Lower leg skin (tissue), 3 donors: ENCODE measurements around the gene FGD4.

Experiments used
- POLR2A ChIP-seq, 2 donors: fragments of 450-650 bp; IDR thresholded peaks; one replicate each; pipeline ENCODE4 v1.6.1; 2016 to 2017; ENCODE audit warnings: antibody characterized with exemption in 2 of 2, mild to moderate bottlenecking in 1 of 2, moderate library complexity in 1 of 2
- TF ChIP-seq, protein P1 (sequence below), 3 donors: fragments of 450-650 bp; IDR thresholded peaks; one replicate each; pipeline ENCODE4 v1.5.1; 2016; ENCODE audit warnings: antibody characterized with exemption in 3 of 3, mild to moderate bottlenecking in 3 of 3, moderate library complexity in 2 of 3

DNA sequence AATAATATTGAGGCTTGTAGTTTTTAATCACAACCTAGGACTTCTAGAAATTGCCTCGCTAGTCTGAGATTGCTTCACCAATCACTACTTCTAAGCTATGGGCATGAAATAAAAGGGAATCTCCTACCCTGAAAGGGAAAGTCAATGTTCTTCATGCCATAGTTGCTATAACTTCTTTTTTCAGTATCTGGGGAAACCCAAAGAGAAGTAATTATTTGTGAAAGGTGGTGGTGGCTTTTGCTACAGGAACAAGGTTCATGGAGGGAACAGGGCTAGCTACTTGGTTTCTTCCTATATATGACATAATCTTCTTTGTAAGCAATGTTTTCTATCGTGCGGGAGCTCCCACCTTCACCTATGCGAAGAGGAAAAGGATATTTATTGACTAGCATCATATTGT is 218.2 kb downstream of the FGD4 start:
- TF ChIP-seq, protein P1, sequence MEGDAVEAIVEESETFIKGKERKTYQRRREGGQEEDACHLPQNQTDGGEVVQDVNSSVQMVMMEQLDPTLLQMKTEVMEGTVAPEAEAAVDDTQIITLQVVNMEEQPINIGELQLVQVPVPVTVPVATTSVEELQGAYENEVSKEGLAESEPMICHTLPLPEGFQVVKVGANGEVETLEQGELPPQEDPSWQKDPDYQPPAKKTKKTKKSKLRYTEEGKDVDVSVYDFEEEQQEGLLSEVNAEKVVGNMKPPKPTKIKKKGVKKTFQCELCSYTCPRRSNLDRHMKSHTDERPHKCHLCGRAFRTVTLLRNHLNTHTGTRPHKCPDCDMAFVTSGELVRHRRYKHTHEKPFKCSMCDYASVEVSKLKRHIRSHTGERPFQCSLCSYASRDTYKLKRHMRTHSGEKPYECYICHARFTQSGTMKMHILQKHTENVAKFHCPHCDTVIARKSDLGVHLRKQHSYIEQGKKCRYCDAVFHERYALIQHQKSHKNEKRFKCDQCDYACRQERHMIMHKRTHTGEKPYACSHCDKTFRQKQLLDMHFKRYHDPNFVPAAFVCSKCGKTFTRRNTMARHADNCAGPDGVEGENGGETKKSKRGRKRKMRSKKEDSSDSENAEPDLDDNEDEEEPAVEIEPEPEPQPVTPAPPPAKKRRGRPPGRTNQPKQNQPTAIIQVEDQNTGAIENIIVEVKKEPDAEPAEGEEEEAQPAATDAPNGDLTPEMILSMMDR (IDR thresholded peaks at IDR 0.05) = no peak
- no peak for TF ChIP-seq POLR2A (IDR thresholded peaks at IDR 0.05)
